ENCODE results near the gene WDR76.

WDR76 gene

GRCh38 chr15:43826508-43827341, at the start of gene WDR76:
Gene WDR76 (plus strand): TSS chr15:43827002. CDS start chr15:43827033, 31 bp downstream.
- no peak for TF ChIP-seq CTCF (IDR thresholded peaks at IDR 0.05)

- peak; percentile 85 for TF ChIP-seq CTCF (IDR thresholded peaks at IDR 0.05)
These were observed 49.4 kb upstream of the WDR76 start for GRCh38 chr15:43777267-43777914.

GRCh38 chr15:43779016-43779415, 47.8 kb upstream of the WDR76 start:
- no peak for TF ChIP-seq CTCF (IDR thresholded peaks at IDR 0.05)

GRCh38 chr15:43789409-43789808, 37.4 kb upstream of the WDR76 start:
- no peak for TF ChIP-seq CTCF (IDR thresholded peaks at IDR 0.05)

- no peak for TF ChIP-seq CTCF (IDR thresholded peaks at IDR 0.05)
These were observed 34.6 kb upstream of the WDR76 start, which contains the start of gene SERF2 for GRCh38 chr15:43791993-43792760. Gene SERF2 (plus strand): TSS chr15:43792320. CDS start chr15:43792377, 57 bp downstream.

GRCh38 chr15:43792761-43793476, 33.9 kb upstream of the WDR76 start:
- no peak for TF ChIP-seq CTCF (IDR thresholded peaks at IDR 0.05)

GRCh38 chr15:43793647-43794046, 33.2 kb upstream of the WDR76 start:
- TF ChIP-seq CTCF (IDR thresholded peaks at IDR 0.05) = no peak
